NCI-H446 (cell line): Measurements from ENCODE around the gene SLC1A7.
A peak's percentile ranks its signal among the peaks of the same experiment; 100 is the strongest.

Experiments
- DNase-seq, 2 experiments: peaks; one replicate each; lab custom pipeline; 2025; lab: John Stamatoyannopoulos, UW

The SLC1A7 gene

DNA sequence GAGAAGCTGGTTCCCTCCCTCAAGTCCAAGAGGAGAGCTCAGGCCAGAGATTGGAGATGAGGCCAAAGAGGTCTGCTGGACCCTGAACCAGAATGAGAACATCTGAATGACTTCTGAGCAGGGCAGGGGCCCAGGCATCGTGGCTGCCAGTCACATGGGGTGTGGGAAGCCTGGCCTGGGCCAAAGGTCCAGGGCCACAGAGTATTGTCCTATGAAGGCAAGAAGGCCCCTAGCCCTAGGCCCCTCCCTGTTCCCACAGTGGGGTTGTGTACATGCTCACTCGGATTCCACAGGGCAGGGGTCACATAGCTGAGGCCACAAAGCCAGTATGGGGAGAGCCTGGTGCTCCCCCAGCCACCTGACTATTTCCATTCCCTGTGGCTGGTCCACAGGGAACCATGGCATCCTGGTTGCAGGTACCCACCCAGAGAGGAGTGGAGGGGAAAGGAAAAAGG lies 18.5 kb upstream of the SLC1A7 start:
- DNase-seq = no peak

DNA sequence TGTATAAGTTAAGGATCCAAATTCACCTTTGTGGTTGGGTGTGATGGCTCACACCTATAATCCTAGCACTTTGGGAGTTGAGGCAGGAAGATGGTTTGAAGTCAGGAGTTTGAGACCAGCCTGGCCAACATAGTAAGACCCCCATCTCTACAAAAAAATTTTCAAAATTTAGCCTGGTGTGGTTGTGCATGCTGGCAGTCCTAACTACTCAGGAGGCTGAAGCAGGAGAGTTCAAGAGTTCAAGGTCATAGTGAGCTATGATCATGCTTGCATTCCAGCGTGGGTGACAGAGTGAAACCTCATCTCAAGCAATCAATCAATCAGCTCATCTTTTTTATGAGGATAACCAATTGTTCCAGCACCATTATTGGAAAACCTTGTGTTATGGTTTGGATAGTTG lies 16.5 kb upstream of the SLC1A7 start:
- no peak for DNase-seq

DNA sequence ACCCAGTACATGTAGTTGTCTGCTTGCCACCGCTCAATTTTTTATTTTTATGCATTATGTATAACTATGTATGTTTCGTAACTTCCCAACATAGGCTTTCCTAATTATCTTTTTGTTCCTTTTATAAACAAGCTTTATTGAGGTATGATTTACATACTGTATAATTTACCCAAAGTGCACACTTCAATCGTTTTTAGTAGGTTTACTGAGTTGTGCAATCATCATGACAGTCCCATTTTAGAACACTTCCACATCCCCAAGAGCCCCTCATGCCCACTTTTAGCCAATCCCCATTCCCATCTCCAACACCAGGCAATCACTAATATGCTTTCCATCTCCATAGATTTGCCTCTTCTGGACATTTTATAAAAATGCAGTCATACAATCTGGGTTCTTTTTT lies 14.3 kb upstream of the SLC1A7 start:
- no peak for DNase-seq

DNA sequence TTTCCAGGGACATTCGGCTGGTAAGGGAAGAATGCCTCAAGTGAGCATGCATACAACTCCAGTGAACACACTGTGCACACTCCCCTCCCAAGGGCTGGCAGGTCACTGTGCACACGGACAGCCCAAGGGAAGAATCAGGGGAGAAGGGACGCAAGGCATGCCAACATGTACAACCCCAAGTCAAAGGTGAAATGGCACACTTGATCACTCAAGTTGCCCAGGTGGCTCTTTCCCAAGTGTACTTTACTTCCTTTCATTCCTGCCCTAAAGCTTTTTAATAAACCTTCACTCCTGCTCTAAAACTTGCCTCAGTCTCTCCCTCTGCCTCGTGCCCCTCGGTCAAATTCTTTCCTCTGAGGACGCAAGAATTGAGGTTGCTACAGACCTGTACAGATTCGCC lies 13.5 kb upstream of the SLC1A7 start:
- DNase-seq = no peak

DNA sequence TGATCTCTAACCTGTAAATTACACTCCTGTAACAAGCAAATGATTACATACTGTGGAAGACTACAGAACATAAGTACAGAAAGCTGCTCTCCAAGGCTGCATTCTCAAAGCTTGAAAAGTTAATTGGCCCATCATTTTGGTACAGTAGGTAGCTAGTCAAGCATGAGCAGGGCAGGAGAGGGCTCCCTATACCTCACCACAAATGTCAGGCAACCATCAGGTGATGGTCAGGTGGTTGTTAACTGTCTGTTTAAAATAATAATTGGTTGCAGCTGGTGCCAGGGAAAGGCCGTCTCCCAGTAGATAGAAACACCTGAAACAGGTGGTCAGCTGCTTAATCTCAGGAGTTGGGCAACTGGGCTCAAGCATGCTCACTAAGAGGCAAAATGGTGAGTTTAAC lies 13.1 kb upstream of the SLC1A7 start:
- no peak for DNase-seq

DNA sequence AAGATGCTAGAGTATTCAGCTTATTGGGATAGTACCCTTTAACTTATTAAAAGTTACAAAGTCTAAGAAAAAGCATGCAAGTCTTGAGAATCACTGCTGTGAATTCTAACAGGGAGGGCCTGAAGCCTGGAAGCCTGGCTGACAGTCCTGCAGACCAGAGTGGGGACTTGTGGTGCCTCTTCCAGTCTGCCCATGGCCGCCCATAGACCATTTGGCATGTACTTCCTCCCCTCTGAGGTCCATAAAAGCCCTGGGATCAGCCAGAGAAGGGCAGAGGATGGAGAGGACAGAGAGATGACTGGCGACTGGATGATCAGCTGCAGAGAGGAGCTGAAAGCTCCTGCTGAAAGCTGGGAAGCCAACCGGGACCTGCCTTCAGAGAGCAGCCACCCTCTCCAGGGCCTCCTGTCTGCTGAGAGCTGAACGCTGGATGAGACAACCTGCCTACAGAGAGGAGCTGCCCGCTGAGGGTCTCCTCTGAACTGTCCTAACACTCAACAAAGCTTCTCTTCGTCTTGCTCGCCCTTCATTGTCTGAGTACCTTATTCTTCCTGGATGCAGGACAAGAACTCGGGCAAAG lies 12.5 kb upstream of the SLC1A7 start:
- DNase-seq = no peak

DNA sequence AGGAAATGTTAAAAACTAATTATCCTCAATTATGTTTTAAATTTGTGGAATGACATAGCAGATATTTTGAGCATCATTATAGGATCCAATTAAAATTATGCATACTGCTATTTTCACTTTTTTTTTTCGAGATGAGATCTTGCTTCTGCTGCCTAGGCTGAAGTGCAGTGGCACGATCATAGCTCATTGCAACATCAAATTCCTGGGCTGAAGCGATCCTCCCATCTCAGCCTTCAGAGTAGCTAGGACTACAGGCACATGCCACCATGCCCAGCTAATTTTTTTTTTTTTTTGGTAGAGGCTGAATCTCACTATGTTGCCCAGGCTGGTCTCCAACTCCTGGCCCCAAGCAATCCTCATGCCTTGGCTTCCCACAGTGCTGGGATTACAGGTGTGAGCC lies 11.3 kb upstream of the SLC1A7 start:
- no peak for DNase-seq

DNA sequence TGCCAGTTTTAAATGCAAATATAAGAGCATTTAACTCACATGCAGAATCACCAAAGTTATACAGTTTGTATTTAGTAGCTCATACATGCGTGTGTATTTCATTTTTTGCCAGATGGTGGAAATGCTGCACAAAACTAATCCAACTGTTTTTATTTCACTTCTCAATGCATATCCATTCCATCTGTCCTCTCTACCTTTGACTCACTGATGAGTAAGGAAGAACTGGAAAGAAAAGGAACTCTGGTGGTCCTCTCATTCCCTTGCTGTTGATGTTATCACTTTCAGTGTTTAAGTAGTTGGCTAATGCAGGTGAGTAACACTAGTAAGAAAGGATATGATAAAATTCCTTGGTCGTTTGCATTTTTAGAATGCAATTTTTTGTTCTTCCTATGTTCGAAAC lies 5.7 kb upstream of the SLC1A7 start:
- DNase-seq = no peak

DNA sequence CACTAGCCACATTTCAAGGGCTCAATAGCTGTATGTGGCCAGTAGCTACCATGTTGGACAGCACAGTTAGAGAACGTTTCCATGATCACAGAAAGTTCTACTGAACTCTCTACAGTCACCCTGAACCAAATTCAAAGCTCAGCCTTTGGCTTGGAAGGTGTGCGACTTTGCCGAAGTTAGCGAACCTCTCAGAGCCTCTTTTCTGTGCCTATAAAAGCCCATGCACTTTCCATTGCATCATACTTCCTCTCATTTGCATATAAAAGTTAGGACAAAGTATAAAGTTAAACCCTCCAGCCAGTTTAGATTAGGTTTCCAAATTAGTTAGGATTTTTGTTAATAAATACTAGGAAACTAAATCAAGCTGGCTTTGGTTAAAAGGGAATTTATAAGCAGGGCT lies 4.7 kb upstream of the SLC1A7 start:
- DNase-seq = no peak

DNA sequence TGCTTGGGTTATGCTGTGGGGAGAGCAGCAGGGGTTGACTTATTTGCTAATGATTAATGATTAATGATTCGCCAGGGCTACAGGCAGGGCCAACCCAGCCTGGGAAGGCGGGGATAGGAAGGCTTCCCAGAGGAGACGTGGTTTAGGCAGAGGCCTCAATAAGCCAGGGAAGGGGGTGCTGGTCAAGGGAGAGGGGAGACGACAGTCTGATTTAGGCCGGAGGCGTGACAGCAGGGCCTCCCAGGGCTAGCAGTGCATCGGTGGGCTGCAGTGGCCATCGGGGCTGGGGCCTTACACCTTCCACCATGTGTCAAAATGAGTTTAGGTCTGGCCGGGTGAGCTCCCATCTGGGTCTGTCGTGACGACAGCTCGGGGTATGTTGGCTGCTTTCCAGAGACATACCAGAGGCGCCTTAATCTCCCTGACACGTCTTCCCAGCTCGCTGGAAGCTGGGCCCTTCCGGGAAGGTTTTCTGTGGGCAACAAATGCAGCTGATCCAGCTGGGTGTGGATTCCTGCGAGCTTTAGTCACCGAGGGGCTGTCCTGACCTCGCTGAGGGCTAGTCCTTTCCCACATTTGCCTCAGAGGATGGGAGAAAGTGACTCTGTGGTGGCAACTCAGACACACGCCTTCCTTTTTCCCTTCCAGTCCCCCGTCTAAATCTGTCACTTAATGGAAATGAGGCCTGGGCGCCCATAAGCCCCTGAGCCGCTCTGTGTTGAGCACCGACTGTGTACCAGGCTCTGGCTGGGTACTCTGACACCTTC lies 3.7 kb upstream of the SLC1A7 start:
- DNase-seq = peak in 1 of 2 experiments; percentile 75

DNA sequence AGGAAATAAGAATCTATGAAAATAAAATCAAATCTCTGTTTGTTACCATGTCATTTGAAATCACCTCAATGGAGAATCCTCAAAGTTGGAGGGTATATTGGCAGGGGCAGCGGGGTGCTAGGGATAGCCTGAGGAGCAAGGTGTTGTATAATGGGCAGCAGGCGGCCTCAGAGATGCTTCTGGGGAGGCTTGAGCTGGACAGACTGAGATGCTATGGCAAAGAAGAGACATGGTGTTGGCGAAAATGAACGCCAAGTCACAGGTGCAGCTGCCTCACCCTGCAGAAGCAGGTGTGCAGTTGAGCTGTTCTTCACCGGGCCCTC lies 3.1 kb upstream of the SLC1A7 start:
- DNase-seq = no peak

DNA sequence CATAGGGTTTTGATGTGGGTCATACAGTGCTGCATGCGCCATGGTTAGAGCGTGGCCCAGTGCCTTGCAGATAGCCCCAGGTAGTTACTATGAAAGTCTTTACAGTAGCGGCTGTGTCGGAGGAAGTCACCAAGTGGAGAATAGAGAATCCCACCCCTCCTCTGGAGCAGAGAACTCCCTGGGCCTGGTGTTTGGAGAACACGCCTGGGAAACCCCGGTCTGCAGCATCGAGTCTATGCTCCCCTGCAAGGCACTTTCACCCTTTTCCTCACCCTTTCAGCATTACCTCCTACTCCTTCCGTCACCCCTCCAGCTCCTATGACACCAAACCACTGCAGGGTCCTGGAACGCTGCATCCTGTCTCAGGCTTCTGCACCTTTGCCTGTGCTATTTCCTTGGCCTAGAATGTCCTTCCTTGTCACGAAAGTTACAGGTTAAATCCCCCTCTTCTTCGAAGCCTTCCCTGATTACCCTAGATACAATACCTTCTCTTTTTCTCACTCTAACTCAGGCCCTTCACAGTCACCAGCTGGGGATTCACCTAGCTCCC lies 2.7 kb upstream of the SLC1A7 start:
- DNase-seq = no peak

DNA sequence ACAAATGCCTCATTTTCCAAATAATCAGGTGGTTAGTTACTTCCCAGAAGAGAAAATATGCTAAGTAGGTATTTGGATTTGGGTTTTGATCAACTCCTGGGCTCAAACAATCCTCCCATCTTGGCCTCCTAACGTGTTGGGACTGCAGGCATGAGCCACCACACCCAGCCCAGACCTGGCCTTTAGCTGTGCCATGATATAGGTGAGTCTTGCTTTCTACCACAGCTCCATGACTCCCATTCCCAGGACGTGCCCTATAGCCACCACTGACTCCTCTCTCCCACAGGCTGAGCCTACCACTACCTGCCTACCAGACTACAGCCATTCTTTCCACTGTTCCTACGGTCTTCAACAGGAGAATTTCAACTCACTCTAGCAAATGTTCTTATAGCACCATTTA lies 1.8 kb upstream of the SLC1A7 start:
- DNase-seq = no peak

DNA sequence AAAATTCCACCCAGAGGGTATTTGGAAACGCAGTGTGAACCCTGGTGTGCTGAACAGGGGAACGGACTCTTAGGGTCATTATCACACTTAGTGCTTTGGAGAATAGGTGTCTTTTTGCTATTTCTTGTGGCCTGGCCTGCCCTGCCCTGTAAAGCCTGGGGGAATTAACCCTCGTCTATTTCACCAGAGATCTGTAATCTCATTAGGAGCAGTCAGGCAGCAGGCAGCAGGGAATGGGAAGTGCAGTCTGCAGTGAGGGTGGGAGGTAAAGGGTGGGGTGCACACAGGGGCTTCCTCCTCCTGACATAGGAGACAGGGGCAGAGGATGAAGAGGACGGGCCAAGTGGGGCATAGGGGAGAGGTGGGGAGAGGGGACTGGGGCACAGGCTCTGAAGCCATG lies 1.1 kb upstream of the SLC1A7 start:
- DNase-seq = no peak

DNA sequence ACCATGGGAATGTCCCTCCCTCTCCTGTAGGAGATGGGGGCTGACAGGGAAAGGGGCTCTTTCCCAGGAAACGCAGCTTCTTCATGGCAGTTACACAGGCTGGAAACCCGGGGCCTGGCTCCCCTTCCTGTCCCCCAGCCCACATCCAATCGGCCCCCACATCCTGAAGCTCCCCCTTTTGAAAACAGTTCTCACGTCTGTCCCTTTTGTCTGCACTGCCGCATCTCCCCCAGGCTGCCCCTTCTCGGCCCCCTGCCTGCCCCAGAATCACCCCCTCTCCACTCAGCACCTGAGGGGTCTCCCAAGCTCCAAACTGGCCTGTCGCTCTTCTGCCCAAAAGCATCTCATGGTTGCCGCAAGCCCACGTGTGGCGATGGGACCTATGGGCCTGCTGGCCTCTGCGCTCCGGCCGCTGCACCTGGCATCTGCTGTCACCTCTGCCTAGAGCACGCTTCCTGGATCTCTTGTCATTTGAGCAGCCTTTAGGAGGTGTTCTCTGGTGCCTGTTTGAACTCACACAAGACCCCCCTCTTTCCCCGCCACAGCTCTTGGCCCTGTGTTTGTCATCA lies 867 bp downstream of the SLC1A7 start:
- no peak for DNase-seq

DNA sequence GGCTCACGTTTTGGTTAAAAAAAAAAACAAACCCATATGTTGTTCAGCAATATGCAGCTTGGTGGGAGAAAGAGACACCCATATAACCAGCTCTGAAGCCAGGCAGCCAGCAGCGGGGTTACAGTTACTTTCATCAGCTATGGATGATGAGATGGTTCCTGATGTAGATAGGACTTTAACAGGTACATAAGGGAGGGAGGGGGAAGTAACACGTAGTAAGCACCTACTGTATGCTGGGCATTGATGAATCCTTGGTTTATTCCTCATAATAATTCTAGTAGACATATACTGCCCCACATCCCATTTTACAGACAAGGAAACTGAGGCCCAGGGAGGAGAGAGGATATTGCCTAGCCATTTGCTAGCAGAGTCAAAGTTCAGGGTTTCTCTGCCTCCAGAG lies 2.0 kb downstream of the SLC1A7 start:
- DNase-seq = no peak

DNA sequence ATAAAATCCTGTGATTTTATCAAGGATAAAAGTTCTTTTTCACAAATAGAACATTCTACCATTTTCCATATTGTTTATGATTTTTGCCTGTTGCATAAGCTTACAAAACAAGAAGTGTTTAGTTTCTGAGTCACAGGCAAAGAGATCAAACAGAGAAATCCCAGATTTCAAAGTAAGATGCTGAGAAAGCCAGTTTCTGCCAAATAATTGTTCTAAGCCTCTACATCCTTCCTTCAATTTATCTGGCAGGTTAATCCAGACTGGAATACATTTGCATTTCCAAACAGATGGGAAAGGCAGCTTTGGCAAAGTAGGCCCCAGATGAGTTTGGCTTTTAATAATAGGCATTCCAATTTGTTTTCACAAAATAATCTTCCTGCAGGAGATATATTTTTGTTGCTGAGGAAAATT lies 2.5 kb downstream of the SLC1A7 start:
- DNase-seq = peak; percentile 20 to 72

DNA sequence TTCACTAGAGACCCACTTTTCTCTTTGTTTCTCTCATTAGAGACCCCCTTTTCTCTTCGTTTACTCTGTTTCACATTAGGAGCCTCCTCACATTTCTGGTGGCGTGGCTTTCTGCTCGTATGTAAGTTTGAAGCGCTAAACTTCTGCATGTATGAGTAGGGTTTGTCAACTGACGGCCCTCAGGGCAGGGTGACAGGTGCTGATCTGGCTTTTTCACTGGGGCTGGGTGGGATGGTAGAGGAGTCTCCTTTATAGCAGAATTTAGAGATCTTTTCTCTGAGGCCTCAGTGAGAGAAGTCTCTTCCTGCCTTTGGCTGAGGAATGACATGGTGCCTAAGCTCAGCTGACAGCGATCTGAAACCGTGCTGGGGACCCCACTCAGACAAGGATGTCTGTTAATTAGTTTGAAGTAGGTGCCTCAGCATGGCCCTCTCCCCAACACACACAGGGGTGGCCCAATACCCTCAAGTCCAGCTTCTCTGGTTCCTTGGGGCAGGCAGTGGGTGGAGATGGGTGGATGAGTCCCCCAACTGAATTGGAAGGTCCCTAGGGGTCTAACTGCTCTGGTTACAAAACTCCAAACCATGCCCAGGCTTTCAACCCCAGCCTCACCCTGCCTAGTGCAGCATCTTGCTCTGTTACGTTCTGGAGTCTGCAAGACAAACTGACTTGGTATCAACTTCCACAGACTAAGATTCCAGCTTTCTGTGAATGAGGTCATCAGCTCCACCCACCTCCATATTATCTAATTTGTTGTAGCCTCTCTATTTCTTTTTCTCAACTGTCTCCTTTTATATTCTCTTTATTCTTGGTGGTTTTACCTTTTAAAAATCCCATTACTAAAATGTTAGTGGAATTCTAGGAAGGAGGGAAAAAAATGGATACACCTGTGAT lies 3.2 kb downstream of the SLC1A7 start:
- no peak for DNase-seq

DNA sequence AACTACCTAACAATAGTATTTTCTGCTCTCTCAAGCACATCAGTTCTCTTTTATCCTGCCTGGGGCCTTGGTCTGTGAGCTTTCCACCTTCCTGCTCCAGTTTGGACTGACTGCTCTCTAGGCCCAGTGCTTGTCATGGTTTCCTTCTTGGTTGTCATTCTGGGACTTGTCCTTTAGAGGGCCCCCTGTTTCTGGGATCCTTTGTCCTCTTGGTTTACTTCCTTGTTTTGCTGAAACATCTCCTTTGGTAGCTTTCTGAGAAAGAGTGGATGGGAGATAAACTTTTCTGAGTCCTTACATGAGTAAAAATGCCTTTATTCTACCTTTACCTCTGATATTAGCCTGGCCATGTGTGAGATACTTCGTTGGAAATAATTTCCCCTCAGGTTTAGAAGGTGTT lies 4.7 kb downstream of the SLC1A7 start:
- DNase-seq = no peak

DNA sequence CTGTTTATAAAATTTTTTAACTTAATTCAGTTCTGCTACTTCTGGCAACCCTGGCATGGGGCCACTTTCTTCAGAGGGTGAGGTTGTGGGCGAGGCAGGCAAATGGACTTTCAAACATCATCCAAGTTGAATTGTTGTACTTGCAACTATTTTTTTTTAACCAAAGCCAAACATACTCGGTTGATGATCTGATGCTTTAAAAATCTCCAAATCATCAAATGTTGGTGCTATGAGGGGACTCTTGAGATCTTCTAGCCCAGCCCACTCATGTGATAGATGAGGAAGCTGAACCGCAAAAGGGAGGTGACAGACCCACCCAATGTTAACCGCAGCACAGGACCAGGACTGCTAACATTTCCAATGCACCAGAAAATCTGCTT lies 6.7 kb downstream of the SLC1A7 start:
- no peak for DNase-seq

DNA sequence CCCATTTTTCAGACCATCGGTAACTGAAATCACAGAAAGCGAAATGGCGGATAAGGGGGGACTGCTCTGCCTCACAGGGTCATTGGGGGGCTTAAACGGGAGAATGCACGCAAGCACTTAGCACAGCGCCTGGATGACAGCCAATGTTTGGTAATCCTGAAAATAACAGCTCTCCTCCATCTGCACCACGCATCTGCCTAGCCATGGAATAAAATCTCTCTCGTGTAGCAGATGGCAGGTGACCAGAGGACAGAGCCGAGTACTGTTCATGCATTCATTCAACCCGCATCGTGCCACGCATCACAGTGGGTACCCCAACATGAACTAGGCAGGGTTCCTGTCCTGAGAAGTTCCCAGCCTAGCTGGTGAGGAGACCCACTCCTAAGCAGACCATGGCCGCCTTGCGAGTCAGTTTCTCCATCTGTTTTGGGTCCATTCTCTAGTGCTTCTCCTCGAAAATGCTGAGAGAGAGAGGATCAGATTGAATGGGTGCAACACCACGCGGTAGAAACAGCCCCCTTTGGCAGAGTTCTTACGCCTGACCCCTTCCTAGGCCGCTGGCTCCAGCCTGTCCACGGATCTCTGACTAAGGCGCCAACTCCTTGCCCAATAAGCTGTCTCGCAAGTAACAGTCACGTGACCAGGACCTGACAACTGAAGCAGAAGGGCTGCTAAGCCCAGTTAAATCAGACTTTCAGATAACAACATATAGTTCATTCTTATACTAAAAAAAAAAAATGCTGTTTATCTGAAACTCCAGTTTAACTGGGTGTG lies 7.3 kb downstream of the SLC1A7 start:
- peak; percentile 57 to 85 for DNase-seq

DNA sequence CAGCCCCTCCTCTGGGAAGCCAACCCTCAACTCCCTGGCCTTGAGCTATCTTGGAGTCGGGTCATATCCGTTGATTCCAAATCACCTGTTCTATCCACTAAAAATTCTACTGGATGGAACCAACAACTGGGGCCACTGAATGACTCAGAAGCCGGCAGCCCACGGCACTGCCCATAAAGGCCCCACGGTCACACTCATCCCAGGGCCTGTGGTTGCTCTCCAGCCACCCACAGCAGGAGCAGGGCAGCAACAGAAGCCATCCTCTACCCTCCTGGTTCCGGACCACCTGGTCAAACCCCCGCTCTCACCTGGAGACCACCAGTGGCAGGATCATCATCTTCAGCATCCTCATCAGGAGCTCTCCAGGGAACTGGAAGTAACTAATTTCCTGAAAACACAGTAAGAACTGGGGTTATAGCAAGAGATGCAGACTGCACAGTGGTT lies 8.4 kb downstream of the SLC1A7 start:
- DNase-seq = no peak
